Effector memory CD4-positive, alpha-beta T cell (primary cell): ENCODE data around the gene GPR137.

ENCODE experiments used
- DNase-seq, 3 donors: peaks; one replicate each; pipeline ENCODE4 v3.0.0-alpha.2; 2020
- H3K27ac ChIP-seq: 2 replicates; pipeline ENCODE4 v1.7.0; 2013; ENCODE audit warnings: mild to moderate bottlenecking, low read length, moderate library complexity; ENCODE audit not compliant: insufficient read depth, poor library complexity, severe bottlenecking
- H3K27me3 ChIP-seq: replicated peaks from 2 replicates; pipeline ENCODE4 v1.7.0; 2013; ENCODE audit warnings: mild to moderate bottlenecking, low read length; ENCODE audit not compliant: insufficient read depth, control insufficient read depth, poor library complexity, severe bottlenecking
- H3K36me3 ChIP-seq: 2 replicates; pipeline ENCODE4 v1.7.0; 2013; ENCODE audit warnings: mild to moderate bottlenecking, low read length, moderate library complexity; ENCODE audit not compliant: control insufficient read depth, insufficient read depth
- H3K4me1 ChIP-seq: 2 replicates; pipeline ENCODE4 v1.7.0; 2013; ENCODE audit warnings: low read length, mild to moderate bottlenecking; ENCODE audit not compliant: control insufficient read depth, insufficient read depth, poor library complexity, severe bottlenecking
- H3K4me3 ChIP-seq: 2 replicates; pipeline ENCODE4 v1.7.0; 2013; ENCODE audit warnings: low read length, low read depth, mild to moderate bottlenecking; ENCODE audit not compliant: insufficient read depth, poor library complexity, severe bottlenecking
- H3K9me3 ChIP-seq: 2 replicates; pipeline ENCODE4 v1.7.0; 2013; ENCODE audit warnings: mild to moderate bottlenecking, low read length, moderate library complexity; ENCODE audit not compliant: control insufficient read depth

Gene GPR137

DNA sequence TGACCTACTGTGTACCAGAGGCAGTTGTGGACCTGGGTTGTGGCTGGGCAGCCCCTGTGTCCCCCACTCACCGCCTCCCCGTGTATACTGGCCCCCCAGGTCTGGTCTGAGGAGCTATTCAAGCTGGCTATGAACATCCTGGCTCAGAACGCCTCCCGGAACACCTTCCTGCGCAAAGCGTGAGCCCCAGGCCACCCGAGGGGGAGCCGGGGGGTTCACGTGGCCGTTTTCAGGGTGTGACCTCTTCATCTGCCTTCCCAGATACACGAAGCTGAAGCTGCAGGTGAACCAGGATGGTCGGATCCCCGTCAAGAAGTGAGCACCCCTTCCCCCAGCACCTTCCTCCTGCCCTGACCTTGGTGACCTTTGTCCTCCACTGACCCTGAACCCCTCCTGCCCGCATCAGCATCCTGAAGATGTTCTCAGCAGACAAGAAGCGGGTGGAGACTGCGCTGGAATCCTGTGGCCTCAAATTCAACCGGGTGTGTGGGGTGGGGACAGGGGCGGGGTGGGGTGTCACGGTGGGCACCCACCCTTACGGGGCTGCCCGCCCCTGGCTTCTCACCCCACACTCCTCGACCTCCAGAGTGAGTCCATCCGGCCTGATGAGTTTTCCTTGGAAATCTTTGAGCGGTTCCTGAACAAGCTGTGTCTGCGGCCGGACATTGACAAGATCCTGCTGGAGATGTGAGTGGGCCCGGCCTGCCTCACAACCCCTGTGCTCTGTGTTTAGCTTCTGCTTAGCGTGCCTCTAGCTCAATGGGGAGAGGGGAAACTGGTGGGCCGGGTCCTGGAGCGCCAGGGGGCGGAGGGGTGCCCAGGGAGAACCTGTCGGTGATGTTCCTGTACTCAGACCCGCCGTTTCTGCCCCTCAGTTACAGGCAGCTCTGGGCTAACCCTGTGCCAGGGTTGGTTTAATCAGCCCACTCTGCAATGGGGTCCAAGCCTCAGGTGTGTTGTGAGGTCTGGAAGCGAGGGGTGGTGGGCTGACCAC, 30.2 kb upstream of the GPR137 start:
- Histone ChIP-seq H3K4me3 (no peak overlapping the region), H3K27ac (no peak overlapping the region), H3K36me3 (no peaks in the 10 kb centered on the region), H3K9me3 (no peaks in the 10 kb centered on the region), H3K4me1 (peaks cover 19% of the 10 kb centered on the region), H3K27me3 (no peaks in the 10 kb centered on the region)
- DNase-seq: no peak

DNA sequence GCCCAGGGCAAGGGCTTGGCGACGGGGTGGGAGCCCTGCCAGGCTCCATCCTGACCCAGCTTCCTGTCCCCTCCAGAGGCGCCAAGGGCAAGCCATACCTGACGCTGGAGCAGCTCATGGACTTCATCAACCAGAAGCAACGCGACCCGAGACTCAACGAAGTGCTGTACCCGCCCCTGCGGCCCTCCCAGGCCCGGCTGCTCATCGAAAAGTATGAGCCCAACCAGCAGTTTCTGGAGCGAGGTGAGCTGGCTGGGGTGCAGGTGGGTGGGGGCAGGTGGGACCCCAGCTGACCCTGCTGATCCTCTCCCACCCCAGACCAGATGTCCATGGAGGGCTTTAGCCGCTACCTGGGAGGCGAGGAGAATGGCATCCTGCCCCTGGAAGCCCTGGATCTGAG, 29.3 kb upstream of the GPR137 start:
- Histone ChIP-seq H3K9me3 (no peaks in the 10 kb centered on the region), H3K4me1 (peaks cover 12% of the 10 kb centered on the region), H3K36me3 (no peaks in the 10 kb centered on the region)

DNA sequence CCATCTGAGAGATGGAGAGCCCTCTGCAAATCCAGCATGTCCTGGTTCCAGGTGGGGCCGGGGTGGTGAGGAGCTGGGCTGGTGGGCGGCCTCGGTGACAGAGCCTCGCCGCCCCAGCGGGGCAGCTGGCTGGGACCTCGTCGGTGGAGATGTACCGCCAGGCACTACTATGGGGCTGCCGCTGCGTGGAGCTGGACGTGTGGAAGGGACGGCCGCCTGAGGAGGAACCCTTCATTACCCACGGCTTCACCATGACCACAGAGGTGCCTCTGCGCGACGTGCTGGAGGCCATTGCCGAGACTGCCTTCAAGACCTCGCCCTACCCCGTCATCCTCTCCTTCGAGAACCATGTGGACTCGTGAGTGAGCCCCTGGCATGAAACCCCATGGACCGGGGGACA, 27.3 kb upstream of the GPR137 start:
- no peaks in the 10 kb centered on the region for H3K36me3 ChIP-seq
- no peaks in the 10 kb centered on the region for H3K4me1 ChIP-seq
- H3K9me3 ChIP-seq: no peaks in the 10 kb centered on the region
- H3K27ac ChIP-seq: no peak overlapping the region
- no peak for DNase-seq
- no peaks in the 10 kb centered on the region for H3K27me3 ChIP-seq
- H3K4me3 ChIP-seq: no peak overlapping the region

More for the DNA sequence above, 29.3 kb upstream of the GPR137 start:
- Histone ChIP-seq H3K4me3 (no peak overlapping the region), H3K27ac (no peak overlapping the region), H3K27me3 (no peaks in the 10 kb centered on the region)
- DNase-seq: no peak

DNA sequence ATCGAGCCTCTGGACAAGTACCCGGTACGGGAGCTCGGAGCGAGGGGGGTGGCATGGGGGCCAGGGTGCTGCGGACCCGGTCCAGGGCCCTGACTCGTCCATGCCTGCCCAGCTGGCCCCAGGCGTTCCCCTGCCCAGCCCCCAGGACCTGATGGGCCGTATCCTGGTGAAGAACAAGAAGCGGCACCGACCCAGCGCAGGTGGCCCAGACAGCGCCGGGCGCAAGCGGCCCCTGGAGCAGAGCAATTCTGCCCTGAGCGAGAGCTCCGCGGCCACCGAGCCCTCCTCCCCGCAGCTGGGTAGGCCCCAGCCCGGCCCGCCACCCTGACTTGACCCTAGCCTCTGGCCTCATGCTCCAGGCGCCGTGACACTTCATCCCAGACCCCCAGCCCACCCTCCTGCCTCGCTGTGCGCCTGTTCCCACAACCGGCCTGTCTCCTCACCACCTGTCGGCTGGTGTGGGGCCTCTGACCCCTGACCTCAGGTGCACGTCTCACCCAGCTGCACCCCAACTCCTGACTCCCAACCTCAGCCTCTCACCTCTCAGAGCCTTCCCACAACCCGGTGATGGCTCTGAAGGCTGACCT, 26.6 kb upstream of the GPR137 start:
- no peak overlapping the region for H3K27ac ChIP-seq
- H3K27me3 ChIP-seq: no peaks in the 10 kb centered on the region
- no peaks in the 10 kb centered on the region for H3K9me3 ChIP-seq
- H3K4me1 ChIP-seq: no peaks in the 10 kb centered on the region
- DNase-seq: no peak
- H3K4me3 ChIP-seq: no peak overlapping the region
- H3K36me3 ChIP-seq: peaks cover 5% of the 10 kb centered on the region

DNA sequence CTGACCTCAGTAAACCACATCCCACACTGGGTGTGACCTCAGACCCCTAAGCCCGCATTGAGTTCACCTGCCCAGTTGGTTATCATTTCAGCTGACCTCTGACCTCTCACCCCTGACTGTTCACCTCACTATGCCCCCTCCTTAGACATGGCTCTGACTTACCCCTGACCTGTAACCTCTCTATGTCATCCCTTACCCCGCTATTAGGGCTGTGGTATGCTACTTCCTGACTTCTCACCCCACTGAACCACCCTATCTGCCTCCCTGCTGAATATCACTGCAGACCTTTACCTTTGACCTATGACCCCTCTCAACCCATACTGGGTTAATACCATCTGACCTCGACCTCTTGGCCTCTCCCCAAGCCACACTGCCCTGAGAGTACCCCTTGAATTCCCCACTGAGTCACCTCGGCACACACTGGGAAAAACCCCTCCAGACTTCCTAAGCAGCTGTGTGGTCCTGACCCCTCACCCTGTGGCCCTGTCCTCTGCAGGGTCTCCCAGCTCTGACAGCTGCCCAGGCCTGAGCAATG, 26.0 kb upstream of the GPR137 start:
- Histone ChIP-seq H3K4me3 (no peak overlapping the region), H3K27ac (no peak overlapping the region), H3K9me3 (no peaks in the 10 kb centered on the region), H3K27me3 (no peaks in the 10 kb centered on the region), H3K36me3 (peaks cover 6% of the 10 kb centered on the region), H3K4me1 (no peaks in the 10 kb centered on the region)
- no peak for DNase-seq

DNA sequence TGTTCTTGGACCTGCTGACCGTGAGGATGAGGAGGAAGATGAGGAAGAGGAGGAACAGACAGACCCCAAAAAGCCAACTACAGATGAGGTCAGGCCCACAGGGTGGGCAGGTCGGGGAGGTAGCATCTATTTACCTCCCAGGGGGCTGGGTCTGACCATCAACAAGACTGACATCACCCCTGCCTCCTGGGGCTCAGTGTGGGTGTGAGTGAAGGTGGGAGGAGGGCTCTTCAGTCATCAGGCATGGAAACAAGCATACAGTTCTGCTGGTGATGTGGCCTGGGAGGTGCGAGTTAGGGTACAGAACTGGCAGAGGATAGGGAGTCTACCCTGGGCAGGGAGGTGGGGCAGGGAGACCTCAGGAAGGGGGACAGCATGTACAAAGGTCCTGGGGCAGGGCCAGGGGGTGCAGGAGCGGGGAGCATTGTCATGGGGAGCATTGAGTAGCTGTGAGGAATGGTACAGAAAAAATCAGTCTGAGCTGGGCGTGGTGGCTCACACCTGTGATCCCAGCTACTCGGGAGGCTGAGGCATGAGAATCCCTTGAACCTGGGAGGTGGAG, 25.4 kb upstream of the GPR137 start:
- H3K27ac ChIP-seq: no peak overlapping the region
- DNase-seq: no peak
- H3K36me3 ChIP-seq: peaks cover 6% of the 10 kb centered on the region
- H3K4me1 ChIP-seq: no peaks in the 10 kb centered on the region
- H3K27me3 ChIP-seq: no peaks in the 10 kb centered on the region
- H3K9me3 ChIP-seq: no peaks in the 10 kb centered on the region
- no peak overlapping the region for H3K4me3 ChIP-seq

DNA sequence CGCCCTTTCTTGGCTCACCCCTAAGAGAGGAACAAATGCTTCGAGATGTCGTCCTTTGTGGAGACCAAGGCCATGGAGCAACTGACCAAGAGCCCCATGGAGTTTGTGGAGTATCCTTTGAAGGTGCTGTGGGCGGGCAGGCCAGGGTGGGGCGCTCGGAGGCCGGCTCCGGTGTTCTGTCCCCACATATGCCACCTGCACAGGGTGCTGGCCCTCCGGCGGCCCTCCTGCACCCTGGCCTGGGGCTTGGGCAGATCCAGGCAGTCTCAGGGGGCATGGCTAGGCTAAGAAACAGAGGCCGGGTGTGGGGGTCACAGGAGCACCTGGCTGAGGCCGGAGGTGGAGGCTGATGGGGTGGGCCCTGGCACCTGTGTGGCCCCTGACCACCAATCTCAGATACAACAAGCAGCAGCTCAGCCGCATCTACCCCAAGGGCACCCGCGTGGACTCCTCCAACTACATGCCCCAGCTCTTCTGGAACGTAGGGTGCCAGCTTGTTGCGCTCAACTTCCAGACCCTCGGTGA, 24.0 kb upstream of the GPR137 start:
- no peaks in the 10 kb centered on the region for H3K4me1 ChIP-seq
- H3K27me3 ChIP-seq: no peaks in the 10 kb centered on the region
- H3K27ac ChIP-seq: no peak overlapping the region
- H3K9me3 ChIP-seq: no peaks in the 10 kb centered on the region
- no peak for DNase-seq
- peaks cover 6% of the 10 kb centered on the region for H3K36me3 ChIP-seq
- H3K4me3 ChIP-seq: no peak overlapping the region

DNA sequence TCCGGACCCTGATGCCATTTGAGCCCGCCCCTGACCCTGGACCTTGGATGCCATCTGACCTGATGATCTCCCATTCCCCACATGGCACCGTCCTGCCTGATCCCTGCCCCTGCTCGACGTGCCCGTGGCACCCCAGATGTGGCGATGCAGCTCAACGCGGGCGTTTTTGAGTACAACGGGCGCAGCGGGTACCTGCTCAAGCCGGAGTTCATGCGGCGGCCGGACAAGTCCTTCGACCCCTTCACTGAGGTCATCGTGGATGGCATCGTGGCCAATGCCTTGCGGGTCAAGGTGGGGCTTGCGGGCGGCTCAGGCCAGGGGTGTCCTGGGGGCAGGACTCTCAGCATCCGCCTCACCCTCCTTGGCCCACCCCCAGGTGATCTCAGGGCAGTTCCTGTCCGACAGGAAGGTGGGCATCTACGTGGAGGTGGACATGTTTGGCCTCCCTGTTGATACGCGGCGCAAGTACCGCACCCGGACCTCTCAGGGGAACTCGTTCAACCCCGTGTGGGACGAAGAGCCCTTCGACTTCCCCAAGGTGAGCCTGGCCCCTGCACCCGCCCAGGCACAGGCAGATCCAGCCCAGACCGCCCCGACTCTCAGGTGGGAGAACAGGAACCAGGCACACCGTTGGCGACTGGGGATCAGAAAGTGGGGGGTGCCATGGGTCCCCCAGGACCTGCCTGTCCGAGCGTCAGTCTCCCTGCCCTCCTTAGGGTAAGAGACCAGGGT, 23.2 kb upstream of the GPR137 start:
- Histone ChIP-seq H3K9me3 (no peaks in the 10 kb centered on the region), H3K27ac (no peak overlapping the region), H3K4me1 (no peaks in the 10 kb centered on the region), H3K27me3 (no peaks in the 10 kb centered on the region), H3K36me3 (peaks cover 6% of the 10 kb centered on the region), H3K4me3 (no peak overlapping the region)
- no peak for DNase-seq

DNA sequence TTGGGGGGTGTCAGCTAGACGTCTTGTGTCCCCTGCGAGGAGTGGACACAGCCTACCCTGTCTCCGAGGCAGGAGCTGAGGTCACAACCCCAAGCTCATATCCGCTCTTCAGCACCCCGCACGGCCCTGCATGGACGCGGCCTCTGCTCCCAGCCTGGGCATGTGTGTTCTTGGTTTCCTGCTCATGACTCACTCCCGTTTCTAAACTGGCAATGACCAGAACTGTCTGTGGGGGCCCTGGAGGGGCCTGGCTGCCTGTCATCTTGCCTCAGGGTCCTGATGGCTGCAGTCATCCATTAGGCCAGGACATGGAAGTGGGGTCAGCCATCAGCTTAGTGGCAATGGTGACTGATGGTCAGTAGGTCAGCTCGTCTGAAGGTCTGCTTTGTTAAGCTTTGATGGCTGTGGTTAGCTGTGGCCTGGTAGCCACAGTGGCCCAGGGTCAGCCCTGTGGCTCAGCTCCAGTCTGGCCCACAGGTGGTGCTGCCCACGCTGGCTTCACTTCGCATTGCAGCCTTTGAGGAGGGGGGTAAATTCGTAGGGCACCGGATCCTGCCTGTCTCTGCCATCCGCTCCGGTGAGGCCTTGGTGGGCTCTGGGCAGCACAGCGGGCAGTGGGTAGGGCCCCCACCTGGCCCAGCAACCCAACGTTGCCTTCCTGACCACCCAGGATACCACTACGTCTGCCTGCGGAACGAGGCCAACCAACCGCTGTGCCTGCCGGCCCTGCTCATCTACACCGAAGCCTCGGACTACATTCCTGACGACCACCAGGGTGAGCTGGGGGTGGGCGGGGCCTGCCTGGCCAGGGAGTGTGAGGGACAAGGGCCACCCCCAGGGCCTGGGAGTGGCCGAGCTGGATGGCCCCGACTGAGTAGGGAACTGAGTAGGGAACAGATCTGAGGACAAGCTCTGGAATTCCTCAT, 22.4 kb upstream of the GPR137 start:
- H3K36me3 ChIP-seq: peaks cover 6% of the 10 kb centered on the region
- no peak for DNase-seq
- H3K4me3 ChIP-seq: no peak overlapping the region
- no peaks in the 10 kb centered on the region for H3K9me3 ChIP-seq
- H3K27ac ChIP-seq: no peak overlapping the region
- H3K27me3 ChIP-seq: no peaks in the 10 kb centered on the region
- no peaks in the 10 kb centered on the region for H3K4me1 ChIP-seq
